Sigmoid colon (tissue), 7 donors: ENCODE measurements around the gene PUDP. TPM values are rescaled to one million over a fixed set of nuclear protein-coding genes. Genes with fewer than 3 reads are reported as not detected.

Source experiments
- DNase-seq: peaks from one replicate; pipeline ENCODE4 v3.0.0-alpha.2; 2019
- H3K27ac ChIP-seq, 4 donors: fragments of 200-600 bp; sonication (generic); one replicate each; pipeline ENCODE4 v1.5.1; 2016 to 2019; ENCODE audit warnings: mild to moderate bottlenecking in 1 of 4
- H3K27me3 ChIP-seq, 3 donors: fragments of 200-600 bp; sonication (generic); one replicate each; pipeline ENCODE4 v1.5.1; 2019; ENCODE audit warnings: mild to moderate bottlenecking in 1 of 3
- H3K36me3 ChIP-seq, 4 donors: fragments of 200-600 bp; sonication (generic); one replicate each; pipeline ENCODE4 v1.5.1; 2016 to 2019
- H3K4me1 ChIP-seq, 4 donors: fragments of 200-600 bp; sonication (generic); one replicate each; pipeline ENCODE4 v1.5.1; 2017 to 2019
- H3K4me3 ChIP-seq, 4 donors: fragments of 200-600 bp; sonication (generic); one replicate each; pipeline ENCODE4 v1.5.1; 2017 to 2019; ENCODE audit warnings: mild to moderate bottlenecking in 2 of 4, moderate library complexity in 1 of 4
- H3K9me3 ChIP-seq, 4 donors: fragments of 200-600 bp in 3 of 4; sonication (generic) in 3 of 4; one replicate each; pipeline versions ENCODE4 v1.5.1 to v1.6.1; 2013 to 2019
- EP300 ChIP-seq, 4 donors: sonication (generic); formaldehyde crosslinking; IDR thresholded peaks; one replicate each; pipeline ENCODE4 v1.6.1; 2017; ENCODE audit warnings: antibody characterized with exemption in 4 of 4
- POLR2A ChIP-seq, 2 donors: fragments of 450-650 bp; IDR thresholded peaks; one replicate each; pipeline ENCODE4 v1.6.1; 2016; ENCODE audit warnings: antibody characterized with exemption in 2 of 2, mild to moderate bottlenecking in 2 of 2, moderate library complexity in 2 of 2
- POLR2AphosphoS5 ChIP-seq, 4 donors: sonication (generic); formaldehyde crosslinking; IDR thresholded peaks; one replicate each; pipeline ENCODE4 v1.6.1; 2017; ENCODE audit warnings: antibody characterized with exemption in 4 of 4
- WGBS, 2 donors: extraction: QIAGEN DNeasy Blood & Tissue Kit; methylation state at CpG; one replicate each; pipeline ENCODE4 v1.1.7; 2013; 5-methylcytosine and 5-hydroxymethylcytosine counted together
- intact Hi-C: fragments of 100-400 bp; cut with DNase I; formaldehyde crosslinking; loops from one replicate; pipeline ENCODE4 v1.15.1; 2023
- polyA plus RNA-seq, 3 donors: library from polyadenylated mRNA; stranded (reverse); fragments of 200-250 nt; gene quantifications; one replicate each; pipeline ENCODE4 v1.2.3, GENCODE V29; 2013
- total RNA-seq, 4 donors: library from RNA; depleted of rRNA; stranded (reverse); fragments of >200 nt; gene quantifications; one replicate each; pipeline ENCODE4 v1.1.0, GENCODE V29; 2016
- TF ChIP-seq, protein P1 (sequence below), 4 experiments: fragments of 450-650 bp in 3 of 4; fragments of 200-600 bp in 1 of 4; IDR thresholded peaks; one replicate each; pipeline ENCODE4 v1.5.1; 2016 to 2019; ENCODE audit warnings: antibody characterized with exemption in 4 of 4, mild to moderate bottlenecking in 3 of 4, moderate library complexity in 2 of 4
- donor health status: healthy with polysubstance abuse.
- donor health status: Bipolar disorder and iron deficiency.
- donor health status: healthy.

Gene PUDP
- total and polyA plus RNA-seq, 7 donors: 6.9 to 29.4 (median 17.2) TPM

DNA sequence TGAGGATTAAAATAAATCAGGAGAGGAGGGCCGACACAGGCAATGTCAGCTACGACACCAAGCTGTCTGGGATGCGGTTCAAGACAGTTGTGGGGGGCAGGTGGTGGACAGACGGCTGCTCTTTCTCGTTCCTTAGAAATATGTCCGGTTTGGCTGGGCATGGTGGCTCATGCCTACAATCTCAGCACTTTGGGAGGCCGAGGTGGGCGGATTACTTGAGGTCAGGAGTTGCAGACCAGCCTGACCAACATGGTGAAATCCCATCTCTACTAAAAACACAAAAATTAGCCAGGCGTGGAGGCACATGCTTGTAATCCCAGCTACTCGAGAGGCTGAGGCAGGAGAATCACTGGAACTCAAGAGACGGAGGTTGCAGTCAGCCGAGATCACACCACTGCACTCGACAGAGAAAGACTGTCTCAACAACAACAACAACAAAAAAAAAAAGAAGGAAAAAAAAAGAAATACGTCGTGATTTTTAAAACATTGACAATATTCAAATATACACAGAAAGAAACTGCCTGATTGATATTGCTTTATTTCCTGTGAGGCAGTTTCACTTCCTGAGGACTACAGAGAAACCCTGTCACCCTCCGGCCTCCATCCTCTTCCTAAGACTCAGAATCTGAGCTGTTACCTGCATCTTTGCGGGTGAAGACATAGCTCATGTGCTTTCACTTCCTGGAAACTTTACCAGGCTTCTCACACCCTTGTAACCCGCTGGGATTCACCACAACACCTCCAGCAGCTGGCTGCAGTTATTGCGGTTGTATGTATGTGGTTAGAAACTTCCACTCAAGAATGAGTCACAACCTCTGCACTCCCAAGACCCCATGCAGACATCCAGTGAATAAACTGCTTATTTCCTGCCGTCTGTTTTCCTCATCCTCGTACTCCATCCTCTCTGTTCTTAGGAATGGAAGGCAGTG lies 64.2 kb downstream of the PUDP start:
- H3K27ac ChIP-seq: no peak overlapping the region
- 57 to 83% methylated on average over 21 of the region's 21 CpGs for WGBS, 2 donors
- intact Hi-C loops: no loop called here

DNA sequence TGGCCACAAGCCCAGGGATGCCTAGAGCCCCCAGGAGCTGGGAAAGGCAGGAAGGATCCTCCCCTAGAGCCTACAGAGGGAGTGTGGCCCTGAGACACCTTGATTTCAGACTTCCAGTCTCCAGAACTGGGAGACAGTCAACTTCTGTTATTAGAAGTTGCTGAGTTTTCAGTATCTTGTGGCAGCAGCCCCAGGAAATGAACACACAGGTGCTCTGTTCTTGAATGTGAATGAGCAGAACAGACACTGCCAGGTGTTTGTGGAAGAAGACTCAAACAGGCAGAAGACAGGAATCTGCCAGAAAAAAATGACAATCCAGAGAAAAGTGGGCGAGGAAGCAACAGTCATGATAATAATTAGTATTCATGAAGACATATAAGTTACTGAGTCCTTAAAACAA lies 64.9 kb downstream of the PUDP start:
- 94 to 100% methylated on average over 1 of the region's 1 CpG for WGBS, 2 donors
- TF ChIP-seq, protein P1, sequence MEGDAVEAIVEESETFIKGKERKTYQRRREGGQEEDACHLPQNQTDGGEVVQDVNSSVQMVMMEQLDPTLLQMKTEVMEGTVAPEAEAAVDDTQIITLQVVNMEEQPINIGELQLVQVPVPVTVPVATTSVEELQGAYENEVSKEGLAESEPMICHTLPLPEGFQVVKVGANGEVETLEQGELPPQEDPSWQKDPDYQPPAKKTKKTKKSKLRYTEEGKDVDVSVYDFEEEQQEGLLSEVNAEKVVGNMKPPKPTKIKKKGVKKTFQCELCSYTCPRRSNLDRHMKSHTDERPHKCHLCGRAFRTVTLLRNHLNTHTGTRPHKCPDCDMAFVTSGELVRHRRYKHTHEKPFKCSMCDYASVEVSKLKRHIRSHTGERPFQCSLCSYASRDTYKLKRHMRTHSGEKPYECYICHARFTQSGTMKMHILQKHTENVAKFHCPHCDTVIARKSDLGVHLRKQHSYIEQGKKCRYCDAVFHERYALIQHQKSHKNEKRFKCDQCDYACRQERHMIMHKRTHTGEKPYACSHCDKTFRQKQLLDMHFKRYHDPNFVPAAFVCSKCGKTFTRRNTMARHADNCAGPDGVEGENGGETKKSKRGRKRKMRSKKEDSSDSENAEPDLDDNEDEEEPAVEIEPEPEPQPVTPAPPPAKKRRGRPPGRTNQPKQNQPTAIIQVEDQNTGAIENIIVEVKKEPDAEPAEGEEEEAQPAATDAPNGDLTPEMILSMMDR (IDR thresholded peaks at IDR 0.05): no peak
- TF ChIP-seq EP300 (IDR thresholded peaks at IDR 0.05): no peak
- no peak for TF ChIP-seq POLR2AphosphoS5 (IDR thresholded peaks at IDR 0.05)
- no peak for TF ChIP-seq POLR2A (IDR thresholded peaks at IDR 0.05)
- Histone ChIP-seq H3K27ac (no peak overlapping the region), H3K9me3 (no peaks in the 10 kb centered on the region), H3K27me3 (no peaks in the 10 kb centered on the region), H3K4me3 (no peak overlapping the region), H3K4me1 (no peaks in the 10 kb centered on the region), H3K36me3 (no peaks in the 10 kb centered on the region)
- intact Hi-C loops: no loop called here
- no peak for DNase-seq

More for the DNA sequence above, 64.2 kb downstream of the PUDP start:
- H3K27me3 ChIP-seq: no peaks in the 10 kb centered on the region
- no peaks in the 10 kb centered on the region for H3K4me1 ChIP-seq
- H3K9me3 ChIP-seq: no peaks in the 10 kb centered on the region
- H3K4me3 ChIP-seq: no peak overlapping the region
- TF ChIP-seq POLR2A (IDR thresholded peaks at IDR 0.05) (no peak), POLR2AphosphoS5 (IDR thresholded peaks at IDR 0.05) (no peak), EP300 (IDR thresholded peaks at IDR 0.05) (no peak)
- TF ChIP-seq, protein P1 (IDR thresholded peaks at IDR 0.05): no peak
- H3K36me3 ChIP-seq: no peaks in the 10 kb centered on the region
- DNase-seq: no peak

DNA sequence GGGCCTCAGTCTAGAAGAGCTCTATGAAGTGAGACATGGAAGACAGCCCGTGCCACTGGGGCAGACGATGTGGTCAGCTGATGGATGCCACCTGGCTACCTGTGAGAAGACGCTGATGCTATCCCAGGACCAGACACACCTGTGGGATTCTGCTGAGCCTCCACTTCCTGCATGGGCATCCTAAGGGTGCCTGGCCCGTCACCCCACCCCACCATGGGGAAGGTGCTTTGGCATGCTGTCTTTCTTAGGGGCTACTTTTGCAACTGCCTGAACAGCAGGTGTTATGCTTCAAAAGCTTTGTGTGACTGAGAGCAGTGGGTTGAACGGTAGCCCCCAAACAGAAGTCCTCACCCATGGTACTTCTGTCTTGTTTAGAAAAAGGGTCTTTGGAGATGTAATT lies 65.4 kb downstream of the PUDP start:
- Histone ChIP-seq H3K9me3 (no peaks in the 10 kb centered on the region), H3K4me1 (no peaks in the 10 kb centered on the region), H3K27me3 (no peaks in the 10 kb centered on the region), H3K4me3 (no peak overlapping the region), H3K36me3 (no peaks in the 10 kb centered on the region), H3K27ac (no peak overlapping the region)
- TF ChIP-seq POLR2AphosphoS5 (IDR thresholded peaks at IDR 0.05) (no peak), EP300 (IDR thresholded peaks at IDR 0.05) (no peak), POLR2A (IDR thresholded peaks at IDR 0.05) (no peak)
- TF ChIP-seq, protein P1 (IDR thresholded peaks at IDR 0.05): no peak
- WGBS, 2 donors: 71 to 95% methylated on average over 5 of the region's 5 CpGs
- intact Hi-C loops: no loop called here
- no peak for DNase-seq

DNA sequence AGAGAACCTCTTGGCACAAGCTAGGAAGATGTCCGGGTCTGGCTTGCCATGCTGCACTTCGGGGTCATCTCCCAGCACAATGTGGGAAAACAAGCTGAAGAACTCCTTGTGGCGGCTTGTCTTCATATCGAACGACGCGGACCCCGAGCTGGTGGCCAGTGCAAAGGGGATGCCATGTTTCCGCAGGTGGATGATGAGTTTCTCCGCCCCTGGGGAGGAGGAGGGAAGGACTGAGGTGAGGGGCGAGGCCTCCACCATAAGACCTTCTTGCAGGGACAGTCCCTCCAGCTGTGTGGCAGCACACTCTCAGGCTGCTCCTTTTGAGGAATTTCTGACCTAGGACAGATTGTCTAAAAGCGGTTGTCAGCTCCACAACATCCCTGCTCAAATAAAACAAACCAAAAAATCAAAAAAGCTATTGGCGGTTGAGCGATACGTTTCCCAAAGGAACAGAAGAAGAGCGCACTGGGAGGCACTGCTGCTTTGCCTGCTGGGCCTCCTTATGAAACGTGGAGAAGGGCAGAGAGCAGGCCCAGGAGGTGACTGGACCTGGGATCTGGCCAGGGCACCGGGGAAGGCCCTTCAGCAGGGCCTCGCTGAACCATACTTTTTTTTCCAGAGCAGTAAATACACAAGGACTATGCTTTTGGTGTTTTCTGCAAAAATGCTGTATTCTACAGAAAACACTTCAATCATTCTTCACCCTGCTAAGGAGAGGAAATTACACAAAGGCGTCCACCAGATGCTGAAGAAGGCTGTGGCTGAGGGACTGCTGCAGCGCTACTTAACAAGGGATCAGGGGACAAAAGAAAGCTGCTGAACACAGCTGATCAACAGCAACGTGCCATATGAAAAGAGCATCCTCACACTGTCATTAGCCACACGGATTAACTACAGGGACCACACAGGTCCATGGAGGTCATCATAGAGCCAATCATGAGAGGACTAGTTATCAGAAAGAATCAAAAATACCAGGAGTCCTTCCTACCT lies 70.4 kb downstream of the PUDP start:
- H3K36me3 ChIP-seq: no peaks in the 10 kb centered on the region
- H3K4me1 ChIP-seq: no peaks in the 10 kb centered on the region
- WGBS, 2 donors: 87 to 96% methylated on average over 23 of the region's 23 CpGs
- DNase-seq: no peak
- intact Hi-C loops: no loop called here
- no peak overlapping the region for H3K27ac ChIP-seq
- no peaks in the 10 kb centered on the region for H3K27me3 ChIP-seq
- H3K4me3 ChIP-seq: no peak overlapping the region
- no peaks in the 10 kb centered on the region for H3K9me3 ChIP-seq
- TF ChIP-seq POLR2AphosphoS5 (IDR thresholded peaks at IDR 0.05): no peak
- TF ChIP-seq, protein P1 (IDR thresholded peaks at IDR 0.05): no peak
- no peak for TF ChIP-seq EP300 (IDR thresholded peaks at IDR 0.05)
- TF ChIP-seq POLR2A (IDR thresholded peaks at IDR 0.05): no peak
